Breast epithelium (tissue), 3 donors: ENCODE data around the gene GALNT6.

Experiments
- POLR2A ChIP-seq: fragments of 450-650 bp; IDR thresholded peaks from one replicate; pipeline ENCODE4 v1.6.1; 2016; ENCODE audit warnings: antibody characterized with exemption, mild to moderate bottlenecking, moderate library complexity
- POLR2AphosphoS5 ChIP-seq, 3 donors: sonication (generic); formaldehyde crosslinking; IDR thresholded peaks; one replicate each; pipeline ENCODE4 v1.6.1; 2017; ENCODE audit warnings: antibody characterized with exemption in 3 of 3

DNA sequence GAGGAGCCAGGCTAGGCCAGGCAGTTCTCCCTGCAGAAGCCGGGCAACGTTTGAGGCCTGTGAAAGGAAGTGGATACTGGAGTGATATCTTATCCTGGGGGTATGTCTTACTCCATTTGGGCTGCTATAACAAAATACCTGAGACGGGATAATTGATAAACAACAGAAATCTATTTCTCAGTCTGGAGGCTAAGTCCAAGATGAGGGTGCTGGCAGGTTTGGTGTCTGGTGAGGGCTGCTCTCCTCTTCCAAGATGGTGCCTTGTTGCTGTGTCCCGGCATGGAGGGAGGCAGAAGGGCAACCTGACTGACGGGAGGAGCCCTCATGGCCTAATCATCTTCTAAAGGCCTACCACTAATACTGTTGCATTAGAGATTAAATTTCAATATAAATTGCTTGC, 15.7 kb upstream of the GALNT6 start:
- TF ChIP-seq POLR2AphosphoS5 (IDR thresholded peaks at IDR 0.05) = no peak
- no peak for TF ChIP-seq POLR2A
